HG03139 (cell line): Measurements from ENCODE around the gene ACOX3.
"Not testable (repeated sequence)": the region's sequence is repeated elsewhere in the genome, so short reads cannot be mapped to it uniquely, and the experiment has no call there.

Experiments
- ATAC-seq: cut with Tn5 transposase; IDR thresholded peaks from one replicate; pipeline ENCODE4 v1.9.1; 2021; ENCODE audit not compliant: unreplicated experiment

ACOX3 gene

DNA sequence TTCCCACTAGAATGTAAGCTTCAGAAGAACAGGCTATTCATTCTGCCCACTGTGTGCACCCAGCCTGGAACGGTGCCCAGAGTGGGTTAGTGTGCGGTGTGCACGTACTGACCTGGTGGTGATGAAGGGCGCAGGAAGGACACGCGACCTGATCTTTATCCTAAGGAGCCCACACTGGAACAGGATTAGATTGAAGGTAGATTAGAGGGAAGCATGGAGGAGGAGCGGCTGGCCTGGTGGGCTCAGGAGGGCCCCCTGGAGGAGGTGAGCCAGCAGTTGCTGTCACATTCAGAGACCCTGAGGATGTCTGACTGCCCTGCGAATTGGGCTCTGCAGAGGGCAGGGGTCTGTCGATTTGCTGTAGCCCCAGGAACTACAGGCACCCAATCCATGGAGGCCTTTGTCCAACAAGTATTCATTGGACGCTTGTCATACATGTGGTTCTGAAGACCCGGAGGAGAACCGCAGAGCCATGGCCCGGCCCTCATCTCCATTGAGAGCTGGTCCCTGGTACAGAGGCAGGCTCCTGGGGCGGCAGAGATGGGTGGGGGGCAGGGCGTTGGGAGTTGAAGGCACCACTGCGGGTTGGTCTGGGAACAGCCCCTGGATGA lies 97.8 kb downstream of the ACOX3 start:
- no peak for ATAC-seq

DNA sequence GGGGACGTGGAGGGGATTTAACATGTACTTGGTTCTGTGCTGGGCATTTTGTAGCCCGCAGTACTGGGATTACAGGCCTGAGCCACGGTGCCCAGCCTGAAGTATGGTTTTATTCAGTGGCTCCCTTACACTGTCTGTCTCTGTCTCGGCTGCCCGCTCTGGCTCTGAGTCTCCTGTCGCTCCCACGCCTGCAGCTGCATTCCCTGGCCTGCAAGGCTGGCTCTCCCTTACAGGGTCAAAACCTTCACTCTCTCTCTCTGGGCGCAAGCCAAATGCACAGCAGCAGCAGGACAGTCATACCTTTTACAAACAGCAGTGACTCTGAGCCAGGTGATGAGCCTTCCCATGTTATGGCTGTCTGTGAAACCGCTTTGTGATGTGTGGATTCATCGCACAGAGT lies 98.8 kb downstream of the ACOX3 start:
- no peak for ATAC-seq

DNA sequence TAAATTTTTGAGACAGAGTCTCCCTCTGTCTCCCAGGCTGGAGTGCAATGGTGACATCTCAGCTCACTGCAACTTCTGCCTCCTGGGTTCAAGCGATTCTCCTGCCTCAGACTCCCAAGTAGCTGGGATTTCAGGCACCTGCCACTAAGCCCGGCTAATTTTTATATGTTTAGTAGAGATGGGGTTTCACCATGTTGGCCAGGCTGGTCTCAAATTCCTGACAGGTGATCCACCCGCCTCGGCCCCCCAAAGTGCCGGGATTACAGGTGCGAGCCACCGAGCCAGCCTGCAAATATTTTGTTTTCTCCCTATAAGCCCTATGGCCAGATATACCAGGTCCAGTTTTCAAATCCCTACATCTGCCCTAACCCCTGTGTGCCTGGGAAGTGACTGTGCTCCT lies 99.2 kb downstream of the ACOX3 start:
- ATAC-seq, result not testable (repeated sequence)

DNA sequence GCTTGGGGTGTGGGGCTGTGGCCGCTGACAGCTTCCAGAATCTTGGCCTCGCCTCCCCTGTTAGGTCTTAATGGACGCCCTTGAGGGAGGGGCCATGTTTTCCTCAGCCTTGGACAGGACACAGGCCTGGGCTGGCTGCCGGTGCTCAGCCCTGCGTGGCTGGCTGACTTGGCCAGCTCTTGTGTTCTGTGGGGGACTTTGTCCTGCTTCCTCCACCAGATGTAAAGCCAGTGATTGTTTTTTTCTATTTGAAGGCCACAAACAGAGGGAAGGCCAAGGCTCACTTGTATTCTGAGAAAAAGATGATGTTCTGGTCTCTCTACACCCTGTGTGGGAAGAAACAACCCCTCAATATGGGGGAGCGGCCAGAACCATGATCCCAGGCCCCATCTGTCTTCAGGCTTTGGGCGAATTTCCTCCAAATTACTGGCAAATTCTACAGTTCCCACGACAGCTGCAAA lies 99.7 kb downstream of the ACOX3 start:
- ATAC-seq, result no peak

DNA sequence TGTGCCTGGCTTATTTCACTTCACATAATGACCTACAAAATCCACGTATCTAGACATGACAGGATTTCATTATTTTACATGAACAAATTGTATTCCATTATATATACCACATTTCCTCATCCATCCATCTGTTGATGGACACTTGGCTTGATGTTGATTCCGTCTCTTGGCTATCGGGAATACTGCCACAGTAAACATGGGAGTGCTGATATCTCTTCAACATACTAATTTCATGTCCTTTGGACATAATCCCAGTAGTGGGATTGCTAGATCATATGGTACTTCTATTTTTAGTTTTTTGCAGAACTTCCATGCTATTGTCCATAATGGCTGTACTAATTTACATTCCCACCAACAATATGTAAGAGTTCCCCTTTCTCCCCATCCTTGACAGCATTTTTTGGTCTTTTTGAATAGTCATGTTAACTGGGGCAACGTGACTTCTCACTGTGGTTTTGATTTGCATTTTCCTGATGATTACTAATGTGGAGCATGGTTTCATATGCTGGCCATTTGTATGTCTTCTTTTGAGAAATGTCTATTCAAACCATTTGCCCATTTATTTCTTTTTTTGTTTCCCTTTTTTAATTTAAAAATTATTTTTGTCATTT lies 102.1 kb downstream of the ACOX3 start:
- no peak for ATAC-seq

DNA sequence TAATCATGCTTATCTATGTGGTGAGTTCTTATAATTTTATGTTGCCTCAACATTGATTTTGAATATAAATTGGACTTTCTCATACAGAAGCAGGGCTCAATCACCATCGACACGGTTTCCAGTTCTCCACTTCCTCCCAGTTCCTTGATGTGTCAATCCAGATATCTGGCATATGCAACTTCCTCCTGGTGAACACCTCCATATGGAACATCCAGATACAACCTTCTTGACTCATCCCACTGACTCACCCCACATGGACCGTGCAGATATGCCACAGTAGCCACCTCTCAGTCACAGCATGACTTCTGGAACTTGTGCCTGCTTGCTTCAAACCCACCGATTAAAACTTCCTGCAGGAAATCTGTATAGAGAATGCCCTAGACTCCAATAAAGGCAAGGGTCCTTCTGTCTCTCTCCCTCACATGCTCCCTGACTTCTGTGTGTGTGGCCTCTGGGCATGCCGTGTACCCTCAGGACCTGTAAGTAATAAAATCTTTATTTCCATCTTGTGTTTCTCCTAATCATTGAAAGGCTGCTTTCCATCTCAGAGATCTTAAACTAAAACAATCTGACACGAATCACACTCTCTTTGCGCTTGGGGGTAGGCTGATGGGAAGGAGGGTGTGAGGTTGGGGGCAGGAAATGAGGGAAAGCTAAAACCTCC lies 104.0 kb downstream of the ACOX3 start:
- ATAC-seq, result no peak

DNA sequence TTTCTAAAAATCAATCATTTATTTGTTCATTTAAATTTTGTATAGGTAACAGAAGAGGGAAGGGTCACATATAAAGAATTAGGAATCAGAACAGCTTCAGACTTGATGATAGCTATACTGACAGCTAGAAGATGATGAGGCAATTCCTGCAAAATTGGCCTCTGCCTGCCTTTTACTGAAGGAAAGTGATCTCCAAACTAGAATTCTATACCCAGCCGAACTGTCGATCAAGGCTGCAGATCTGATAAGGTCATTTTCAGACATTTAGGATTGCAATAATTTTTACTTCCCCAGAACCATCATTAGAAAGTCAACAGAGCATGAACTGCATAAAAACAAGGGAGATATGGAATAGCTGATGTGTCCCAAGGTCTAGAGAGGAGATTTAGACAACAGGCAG lies 104.7 kb downstream of the ACOX3 start:
- no peak for ATAC-seq

DNA sequence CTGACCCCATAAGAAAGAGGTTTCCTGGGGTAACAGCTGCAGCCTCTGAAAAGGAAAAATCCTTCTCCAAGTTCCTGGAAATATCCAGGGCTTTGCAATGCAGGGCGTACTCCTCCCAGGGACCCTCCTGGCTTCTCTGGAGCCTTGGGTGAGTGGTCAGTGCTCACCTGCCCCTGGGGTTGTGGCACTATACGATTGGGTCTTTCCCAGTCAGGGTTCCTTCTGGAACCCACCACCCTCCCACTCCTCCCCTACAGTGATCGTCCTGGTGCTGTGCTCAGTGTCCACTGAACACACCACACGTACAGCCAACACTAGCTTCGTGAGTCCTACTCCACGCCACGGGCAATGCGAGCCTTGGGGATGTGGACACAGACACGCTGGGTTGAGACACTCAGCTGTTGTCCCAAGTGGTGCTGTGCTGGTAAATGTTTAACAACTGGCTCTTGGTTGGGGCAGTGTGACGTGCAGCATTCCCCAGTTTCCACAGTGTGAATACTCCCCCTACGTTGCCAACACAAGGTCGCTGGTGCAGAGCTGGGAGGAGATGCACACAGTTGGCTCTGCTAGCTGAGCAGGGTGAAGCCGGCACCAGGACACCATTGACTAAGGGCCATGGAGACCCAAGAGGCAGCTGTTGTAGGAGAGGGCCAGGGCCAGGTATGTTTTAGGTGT lies 105.6 kb downstream of the ACOX3 start:
- no peak for ATAC-seq

DNA sequence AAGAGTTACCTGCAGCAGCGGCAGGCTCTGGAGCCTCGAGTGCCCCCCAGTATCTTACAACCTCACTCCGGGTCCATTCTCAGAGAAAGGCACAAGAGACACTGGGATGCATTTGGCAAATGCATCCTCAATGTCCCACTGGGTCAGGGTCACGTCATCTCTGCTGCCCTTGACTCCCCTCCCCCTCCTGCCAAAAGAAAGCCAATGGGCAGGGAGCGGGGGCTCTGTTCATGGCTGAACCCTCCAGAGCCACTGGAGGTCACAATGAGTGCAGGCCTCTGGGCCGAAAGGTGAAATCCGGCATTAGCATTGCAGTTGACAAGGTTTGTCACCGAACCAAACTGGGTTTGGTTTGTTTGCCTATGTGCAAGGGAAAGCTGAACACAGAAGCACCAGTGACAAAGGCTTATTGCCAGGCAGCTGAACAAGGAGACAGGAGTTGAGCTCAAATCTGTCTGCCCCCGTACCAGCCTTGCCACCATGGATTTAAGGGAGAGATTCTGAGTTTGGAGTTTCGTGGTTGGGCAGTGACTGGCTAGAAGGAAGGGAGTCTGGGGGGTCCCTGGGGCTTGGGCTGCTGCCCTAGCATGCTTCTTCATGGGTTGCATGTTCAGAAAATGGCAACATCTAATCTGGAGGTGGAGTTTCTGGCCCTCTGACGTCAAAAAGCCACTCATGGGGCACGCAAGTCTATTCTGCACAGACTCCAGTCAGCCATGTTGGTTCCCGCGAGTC lies 106.6 kb downstream of the ACOX3 start:
- ATAC-seq, result no peak

DNA sequence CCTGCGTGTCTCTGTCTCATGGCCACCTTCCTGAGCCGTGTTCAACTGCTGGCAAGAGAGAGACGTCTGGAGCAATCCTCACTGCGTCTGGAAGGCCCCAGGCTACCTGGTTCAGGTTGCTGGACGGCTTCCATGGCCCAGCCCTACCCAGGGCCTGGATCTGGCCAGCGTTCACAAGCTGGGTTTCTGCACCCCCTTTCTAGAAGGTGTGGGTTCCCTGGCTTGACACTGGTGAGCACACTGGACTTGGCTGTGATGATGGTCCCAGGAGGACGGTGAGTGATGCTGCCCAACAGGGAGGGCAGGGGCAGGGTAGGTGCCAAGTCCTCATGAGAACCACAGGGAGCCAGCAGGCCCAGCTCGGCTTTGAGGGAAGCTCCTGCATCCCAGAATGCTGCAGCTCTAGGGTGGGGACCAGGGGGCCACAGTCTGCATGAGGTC lies 107.6 kb downstream of the ACOX3 start:
- no peak for ATAC-seq

DNA sequence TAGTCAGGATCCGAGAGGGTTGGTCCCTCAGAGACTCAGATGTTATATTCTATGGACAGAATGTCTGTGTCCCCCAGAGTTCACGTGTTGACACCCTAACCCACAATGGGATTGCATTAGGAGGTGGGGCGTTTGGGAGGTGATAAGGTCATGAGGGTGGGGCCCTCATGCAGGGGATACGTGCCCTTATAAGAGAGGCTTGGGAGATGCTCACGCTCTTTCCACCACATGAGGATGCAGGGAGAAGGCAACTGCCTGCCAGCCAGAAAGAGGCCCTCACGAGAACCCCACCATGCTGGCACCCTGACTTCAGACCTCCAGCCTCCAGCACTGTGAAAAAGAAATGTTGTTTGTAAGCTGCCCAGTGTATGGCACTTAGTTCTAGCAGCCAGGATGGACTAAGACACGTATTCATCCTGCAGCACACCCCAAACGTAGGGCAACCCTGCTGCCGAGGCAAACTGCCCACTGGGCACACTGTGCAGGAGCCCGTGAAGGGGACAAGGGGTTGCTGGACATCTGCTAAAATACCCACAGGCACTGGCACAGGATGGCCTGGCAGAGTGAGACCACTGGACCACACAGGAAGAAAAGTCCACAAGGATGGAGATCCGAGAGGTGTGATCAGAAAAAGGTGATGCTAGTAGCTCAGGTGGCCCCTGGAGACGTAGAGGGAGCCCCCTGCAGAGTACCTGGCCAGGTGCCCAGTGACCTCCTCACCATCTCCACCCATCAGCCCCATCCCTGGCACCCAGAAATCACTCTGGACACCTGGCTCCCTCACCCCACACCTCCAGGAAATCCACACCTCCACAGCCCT lies 108.3 kb downstream of the ACOX3 start:
- no peak for ATAC-seq

DNA sequence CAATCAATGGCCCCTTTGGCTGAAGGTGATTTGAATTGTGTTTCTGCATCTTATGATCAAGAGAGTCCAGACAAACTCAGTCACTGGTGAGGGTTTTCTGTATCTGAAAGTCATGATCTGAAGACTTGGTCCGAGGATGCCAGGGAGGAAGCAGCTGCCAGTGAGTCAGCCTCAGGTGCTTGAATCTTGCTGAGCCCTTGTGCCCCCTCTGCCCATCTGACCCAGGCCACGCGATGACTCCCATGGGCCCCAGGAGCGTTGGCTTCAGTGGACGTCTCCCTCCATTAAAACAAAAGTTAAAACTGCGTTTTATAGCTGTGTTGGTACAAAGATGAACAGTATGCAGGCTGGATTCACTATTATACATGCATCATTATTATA lies 109.0 kb downstream of the ACOX3 start:
- ATAC-seq, result no peak

DNA sequence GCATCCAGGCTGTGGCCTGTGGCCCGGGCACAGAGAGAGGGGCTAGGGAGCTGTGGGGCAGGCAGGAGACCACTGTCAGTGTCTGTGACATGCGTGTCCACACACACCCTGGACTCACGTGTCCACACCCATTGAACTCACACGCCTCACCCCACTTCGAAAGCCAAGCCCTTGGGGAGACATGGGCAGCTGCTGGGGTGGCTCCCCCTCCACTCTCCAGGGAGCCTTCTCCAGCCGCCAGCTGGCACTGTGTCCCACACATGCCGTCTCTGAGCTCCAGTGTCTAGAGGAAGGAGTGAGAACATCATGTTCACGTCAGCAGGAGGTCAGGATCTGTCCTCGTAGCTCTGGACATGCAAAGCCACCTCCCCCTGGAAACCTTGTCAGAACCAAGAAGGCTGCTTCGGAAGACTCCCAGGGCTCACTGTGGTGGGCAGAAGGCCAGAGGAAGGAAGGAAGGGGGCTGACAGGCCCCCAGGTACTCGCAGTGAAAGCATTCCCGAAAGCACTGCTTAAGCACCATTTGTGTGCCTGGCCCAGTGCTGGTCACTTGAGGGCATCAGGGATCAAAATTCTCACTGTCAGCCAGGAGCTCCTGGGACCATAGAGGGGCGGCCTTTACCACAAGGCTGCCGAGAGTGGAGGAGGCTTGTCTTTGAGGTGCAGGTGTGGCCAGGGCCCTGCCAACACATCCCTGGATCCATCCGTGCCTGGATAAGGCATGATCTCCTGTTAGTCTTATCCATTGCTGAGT lies 109.5 kb downstream of the ACOX3 start:
- no peak for ATAC-seq

DNA sequence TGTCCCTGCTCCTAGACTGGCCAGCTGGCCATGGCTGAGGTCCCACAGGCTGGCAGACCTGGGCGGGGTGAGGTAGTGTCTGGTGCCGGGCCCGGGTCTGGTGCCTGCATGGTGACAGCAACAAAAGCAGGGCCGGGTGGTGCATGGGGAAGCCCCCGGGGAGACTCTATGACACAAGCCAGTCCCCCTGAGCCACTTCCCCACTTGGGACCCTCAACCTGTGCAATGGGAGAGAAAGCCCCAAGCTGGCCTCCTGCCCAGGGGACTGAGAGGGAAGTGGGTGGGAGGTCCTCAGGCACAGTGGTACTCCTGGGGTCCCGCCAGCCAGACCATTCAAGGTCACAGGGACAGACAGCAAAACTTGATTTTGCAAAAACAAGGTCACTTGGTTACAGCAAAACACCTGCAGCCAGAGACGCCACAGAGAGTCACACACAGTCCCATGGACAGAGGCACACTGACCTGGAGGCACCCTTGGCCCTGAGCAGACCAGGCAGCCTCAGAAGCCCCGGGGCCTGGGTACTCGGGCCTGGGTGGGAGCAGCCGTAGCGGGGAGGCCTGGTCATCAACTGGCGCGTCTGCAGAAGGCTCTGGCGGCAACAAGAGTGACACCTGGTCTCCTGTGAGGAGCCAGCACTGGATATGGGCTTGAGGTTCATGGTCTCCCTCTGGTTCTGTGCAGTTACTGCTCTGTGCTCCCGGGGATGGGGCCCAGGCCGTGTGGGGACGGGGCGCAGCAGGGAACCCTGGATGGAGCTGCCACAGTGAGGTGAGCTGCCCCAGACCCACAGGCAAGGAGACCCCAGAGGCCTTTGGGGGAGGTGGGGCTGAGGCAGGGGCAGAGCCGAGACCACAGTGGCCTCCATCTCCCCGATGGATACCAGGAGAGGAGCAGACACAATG lies 110.4 kb downstream of the ACOX3 start:
- no peak for ATAC-seq

DNA sequence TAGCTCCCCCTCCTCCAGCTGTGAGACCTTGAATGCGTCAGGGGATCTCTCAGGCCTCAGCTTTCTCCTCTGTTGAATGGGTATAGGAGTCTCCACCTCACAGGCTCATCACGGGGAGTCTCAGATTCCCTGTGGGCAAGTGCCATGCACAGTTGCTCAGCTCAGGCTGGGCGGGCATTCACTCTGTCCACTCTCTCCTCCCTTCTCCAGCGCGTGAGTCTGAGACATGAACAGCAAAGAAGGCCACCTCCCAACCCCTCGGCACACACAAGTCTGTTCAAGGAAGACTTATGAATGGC lies 111.0 kb downstream of the ACOX3 start:
- no peak for ATAC-seq

DNA sequence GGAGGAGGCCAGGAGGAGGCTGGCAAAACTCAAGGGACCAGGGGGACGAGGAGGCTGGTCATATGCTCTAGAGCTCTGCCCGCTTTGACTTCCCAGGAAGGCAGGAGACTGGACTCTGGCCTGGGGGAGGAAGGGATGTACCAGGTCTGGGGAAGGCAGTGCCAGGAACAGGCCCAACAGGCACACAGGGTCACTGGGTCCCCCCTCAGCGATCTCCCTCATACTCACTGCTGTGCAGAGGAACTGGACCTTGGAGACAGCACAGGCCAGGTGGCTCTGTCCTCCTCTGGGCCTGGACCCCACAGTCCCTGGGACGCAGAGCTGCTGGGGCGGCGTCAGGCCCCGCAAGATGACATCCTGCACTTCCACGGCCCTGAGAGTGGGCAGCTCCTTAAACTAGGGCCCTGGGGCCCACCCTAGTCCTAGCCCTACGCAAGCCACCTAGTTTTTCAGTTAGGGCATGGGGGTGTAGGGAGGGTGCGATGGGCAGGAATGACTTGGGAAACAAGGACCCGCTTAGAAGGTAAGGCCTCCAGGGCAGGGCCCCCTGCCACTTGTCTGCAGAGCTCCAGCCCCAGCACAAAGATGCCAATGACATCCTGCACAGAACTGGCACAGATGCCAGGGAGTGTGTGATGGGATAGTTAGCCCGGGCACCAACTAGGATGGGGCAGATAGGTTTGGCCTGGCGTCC lies 111.5 kb downstream of the ACOX3 start:
- no peak for ATAC-seq

DNA sequence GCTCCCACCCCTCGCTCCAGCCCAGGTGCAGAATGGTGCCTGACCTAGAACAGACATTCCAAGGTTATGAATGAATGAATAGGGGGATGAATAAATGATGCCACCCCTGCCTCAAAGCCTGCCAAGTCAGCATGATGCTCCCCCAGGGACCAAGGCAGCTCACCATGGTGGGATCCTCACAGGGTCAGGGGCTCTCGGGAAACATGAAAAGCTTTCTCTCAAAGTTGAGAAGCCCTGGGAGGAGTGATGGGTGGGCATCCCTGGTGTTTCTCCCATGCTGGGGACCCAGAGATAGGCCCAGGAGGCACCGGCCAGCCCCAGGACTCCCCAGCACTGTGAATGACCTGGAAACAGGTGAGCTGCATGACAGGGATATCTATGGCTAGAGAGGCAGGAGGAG lies 112.1 kb downstream of the ACOX3 start:
- ATAC-seq, result no peak

DNA sequence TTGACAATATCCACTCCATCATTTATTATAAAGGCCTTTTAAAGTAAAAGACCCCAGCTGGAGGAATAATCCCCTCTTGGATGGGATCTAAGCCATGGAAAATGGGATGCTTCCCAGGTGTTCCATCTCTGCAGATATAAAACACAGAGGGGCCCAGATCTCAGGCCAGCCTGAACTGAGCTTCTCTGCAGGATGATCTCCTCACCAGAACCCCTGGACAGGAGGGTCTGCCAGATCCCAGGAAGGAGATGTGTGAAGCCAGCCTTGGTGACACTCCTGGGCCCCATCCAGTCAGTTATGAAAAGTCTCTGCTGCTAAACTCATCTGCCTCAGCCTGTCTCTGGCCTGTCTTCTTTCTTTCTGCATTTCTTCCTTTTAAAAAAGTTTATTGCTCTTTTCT lies 114.3 kb downstream of the ACOX3 start:
- ATAC-seq, result no peak
